GF-D8 (cell line): Measurements from ENCODE around the gene MAPT.
"Not testable (repeated sequence)": the region's sequence is repeated elsewhere in the genome, so short reads cannot be mapped to it uniquely, and the experiment has no call there.

ENCODE experiments used
- DNase-seq: peaks from one replicate; lab custom pipeline; 2025; lab: John Stamatoyannopoulos, UW

The MAPT gene

GRCh38 chr17:46009681-46010596, 115.6 kb downstream of the MAPT start:
- no peak for DNase-seq

GRCh38 chr17:46010597-46011186, 116.3 kb downstream of the MAPT start:
- DNase-seq: no peak

GRCh38 chr17:46011711-46012505, 117.6 kb downstream of the MAPT start:
- no peak for DNase-seq

- no peak for DNase-seq
Measured at GRCh38 chr17:46012506-46013079, 118.2 kb downstream of the MAPT start.

- no peak for DNase-seq
Measured at GRCh38 chr17:46013127-46013501, 118.8 kb downstream of the MAPT start.

GRCh38 chr17:46013502-46014165, 119.3 kb downstream of the MAPT start:
- no peak for DNase-seq

- not testable (repeated sequence) for DNase-seq
Measured at GRCh38 chr17:46019408-46019925, 125.1 kb downstream of the MAPT start.

- DNase-seq: no peak
Measured at GRCh38 chr17:46020023-46020761, 125.8 kb downstream of the MAPT start.

GRCh38 chr17:46020998-46021397, 126.6 kb downstream of the MAPT start:
- no peak for DNase-seq

GRCh38 chr17:46023366-46023765, 129.0 kb downstream of the MAPT start:
- DNase-seq: not testable (repeated sequence)

- no peak for DNase-seq
Measured at GRCh38 chr17:46023783-46024388, 129.5 kb downstream of the MAPT start.

- no peak for DNase-seq
Measured at GRCh38 chr17:46024590-46024989, 130.2 kb downstream of the MAPT start.

GRCh38 chr17:46025060-46025459, 130.7 kb downstream of the MAPT start:
- no peak for DNase-seq

- DNase-seq: no peak
Measured at GRCh38 chr17:46025510-46026165, 131.3 kb downstream of the MAPT start.

- DNase-seq: no peak
Measured at GRCh38 chr17:46026166-46027047, 132.1 kb downstream of the MAPT start.

GRCh38 chr17:46027048-46027975, 133.0 kb downstream of the MAPT start:
- DNase-seq: no peak

- DNase-seq: no peak
Measured at GRCh38 chr17:46027976-46028325, 133.6 kb downstream of the MAPT start.

GRCh38 chr17:46028374-46028773, 134.0 kb downstream of the MAPT start:
- DNase-seq: no peak
